ENCODE data around the gene CDC6. TPM values are rescaled to one million over a fixed set of nuclear protein-coding genes. Genes with fewer than 3 reads are reported as not detected.

The CDC6 gene
- total RNA-seq, 1 donor from 2014 or later = 1.4 TPM

- intact Hi-C loops (cut with DNase I) = no loop called here
- ATAC-seq (peak; percentile 49), DNase-seq (peak; percentile 82)
- H3K27ac ChIP-seq = peak overlapping the region; percentile 78
- H3K9me3 ChIP-seq = no peaks in the 10 kb centered on the region
- H3K4me3 ChIP-seq = no peak overlapping the region
- peaks cover 100% of the 10 kb centered on the region for H3K4me1 ChIP-seq
- TF ChIP-seq CTCF (IDR thresholded peaks at IDR 0.05) = no peak
- H3K27me3 ChIP-seq = no peaks in the 10 kb centered on the region
- H3K36me3 ChIP-seq = peaks cover 8% of the 10 kb centered on the region
These were observed 42.4 kb downstream of the CDC6 start for GRCh38 chr17:40329839-40330794.

- no peak overlapping the region for H3K4me3 ChIP-seq
- no peaks in the 10 kb centered on the region for H3K9me3 ChIP-seq
- no peaks in the 10 kb centered on the region for H3K27me3 ChIP-seq
- ATAC-seq (no peak), DNase-seq (no peak)
- H3K4me1 ChIP-seq = peaks cover 100% of the 10 kb centered on the region
- no peak for TF ChIP-seq CTCF (IDR thresholded peaks at IDR 0.05)
- intact Hi-C loops (cut with DNase I) = no loop called here
- H3K27ac ChIP-seq = peak overlapping the region; percentile 78
- H3K36me3 ChIP-seq = peaks cover 8% of the 10 kb centered on the region
These were observed 43.3 kb downstream of the CDC6 start for GRCh38 chr17:40330850-40331470.

- DNase-seq (peak; percentile 92), ATAC-seq (peak; percentile 70)
- H3K27ac ChIP-seq = peak overlapping the region; percentile 78
- peaks cover 98% of the 10 kb centered on the region for H3K4me1 ChIP-seq
- peak overlapping the region; percentile 23 for H3K4me3 ChIP-seq
- intact Hi-C loops (cut with DNase I) = no loop called here
- H3K9me3 ChIP-seq = no peaks in the 10 kb centered on the region
- H3K27me3 ChIP-seq = no peaks in the 10 kb centered on the region
- peaks cover 8% of the 10 kb centered on the region for H3K36me3 ChIP-seq
- no peak for TF ChIP-seq CTCF (IDR thresholded peaks at IDR 0.05)
These were observed 44.3 kb downstream of the CDC6 start for GRCh38 chr17:40331743-40332641.

GRCh38 chr17:40333781-40334448 is 46.2 kb downstream of the CDC6 start:
- H3K4me1 ChIP-seq = peaks cover 98% of the 10 kb centered on the region
- intact Hi-C loops (cut with DNase I) = no loop called here
- no peak for DNase-seq
- peak overlapping the region; percentile 78 for H3K27ac ChIP-seq
- H3K4me3 ChIP-seq = no peak overlapping the region
- no peaks in the 10 kb centered on the region for H3K27me3 ChIP-seq
- no peak for TF ChIP-seq CTCF (IDR thresholded peaks at IDR 0.05)
- H3K9me3 ChIP-seq = no peaks in the 10 kb centered on the region
- peaks cover 8% of the 10 kb centered on the region for H3K36me3 ChIP-seq
- ATAC-seq = peak; percentile 67

- H3K36me3 ChIP-seq = peaks cover 8% of the 10 kb centered on the region
- ATAC-seq (no peak), DNase-seq (no peak)
- TF ChIP-seq CTCF (IDR thresholded peaks at IDR 0.05) = no peak
- intact Hi-C loops (cut with DNase I) = no loop called here
- no peaks in the 10 kb centered on the region for H3K9me3 ChIP-seq
- H3K27me3 ChIP-seq = no peaks in the 10 kb centered on the region
- H3K27ac ChIP-seq = no peak overlapping the region
- H3K4me1 ChIP-seq = peaks cover 97% of the 10 kb centered on the region
- H3K4me3 ChIP-seq = no peak overlapping the region
These were observed 47.9 kb downstream of the CDC6 start for GRCh38 chr17:40335620-40336019.
